Smooth muscle cell (in vitro differentiated cells): ENCODE data around the gene TSPAN10. TPM values are rescaled to one million over a fixed set of nuclear protein-coding genes. Genes with fewer than 3 reads are reported as not detected.

Source experiments
- DNase-seq: peaks from one replicate; lab custom pipeline; 2025; ENCODE audit not compliant: unreplicated experiment; lab: John Stamatoyannopoulos, UW
- H2AFZ ChIP-seq: fragments of 200-600 bp; sonication (generic); 2 replicates; pipeline ENCODE4 v1.6.0; 2016; ENCODE audit warnings: antibody characterized with exemption, low read depth, mild to moderate bottlenecking
- H3F3A ChIP-seq: fragments of 200-600 bp; sonication (generic); 2 replicates; pipeline ENCODE4 v1.6.0; 2017; ENCODE audit warnings: antibody characterized with exemption, low read depth
- H3K27ac ChIP-seq: fragments of 200-600 bp; sonication (generic); 2 replicates; pipeline ENCODE4 v1.5.1; 2016; ENCODE audit warnings: low read depth, mild to moderate bottlenecking
- H3K27me3 ChIP-seq: fragments of 200-600 bp; sonication (generic); 2 replicates; pipeline ENCODE4 v1.6.1; 2016; ENCODE audit warnings: low read depth, mild to moderate bottlenecking
- H3K36me3 ChIP-seq: fragments of 200-600 bp; sonication (generic); 2 replicates; pipeline ENCODE4 v1.5.1; 2016; ENCODE audit warnings: low read depth
- H3K4me1 ChIP-seq: fragments of 200-600 bp; sonication (generic); 2 replicates; pipeline ENCODE4 v1.5.1; 2016; ENCODE audit warnings: low read depth
- H3K4me2 ChIP-seq: fragments of 200-600 bp; sonication (generic); 2 replicates; pipeline ENCODE4 v1.6.0; 2016; ENCODE audit warnings: mild to moderate bottlenecking
- H3K4me3 ChIP-seq: fragments of 200-600 bp; sonication (generic); 2 replicates; pipeline ENCODE4 v1.5.1; 2016; ENCODE audit warnings: mild to moderate bottlenecking
- H3K79me2 ChIP-seq: fragments of 200-600 bp; sonication (generic); 2 replicates; pipeline ENCODE4 v1.6.0; 2016; ENCODE audit warnings: low read depth, mild to moderate bottlenecking
- H3K9ac ChIP-seq: fragments of 200-600 bp; sonication (generic); 2 replicates; pipeline ENCODE4 v1.6.0; 2016; ENCODE audit warnings: low read depth
- H3K9me3 ChIP-seq: fragments of 200-600 bp; sonication (generic); replicated peaks from 2 replicates; pipeline ENCODE4 v1.5.1; 2016; ENCODE audit warnings: low read depth
- H4K20me1 ChIP-seq: fragments of 200-600 bp; sonication (generic); 2 replicates; pipeline ENCODE4 v1.6.0; 2016; ENCODE audit warnings: low read depth
- WGBS: methylation state at CpG from one replicate; pipeline ENCODE4 v1.1.7; 2016; ENCODE audit warnings: low lambda C conversion rate; 5-methylcytosine and 5-hydroxymethylcytosine counted together
- polyA plus RNA-seq: library from polyadenylated mRNA; unstranded; fragments of >200 nt; fragmentation: Nextera tagmentation; extraction: Ambion mirVana; gene quantifications from 2 replicates; pipeline ENCODE4 v1.2.1, GENCODE V29; 2016
- total RNA-seq: library from RNA; depleted of rRNA; stranded (reverse); fragments of >200 nt; gene quantifications from 2 replicates; pipeline ENCODE4 v1.2.3, GENCODE V29; 2014
- TF ChIP-seq, protein P1 (sequence below): fragments of 200-600 bp; sonication (generic); IDR thresholded peaks from 2 replicates; pipeline ENCODE4 v1.5.1; 2017; ENCODE audit warnings: borderline replicate concordance, mild to moderate bottlenecking, antibody characterized with exemption; ENCODE audit not compliant: insufficient read depth, poor library complexity, severe bottlenecking

The TSPAN10 gene
- total and polyA plus RNA-seq, 2 experiments from 2014 or later, result 0.67 to 1.2 TPM

DNA sequence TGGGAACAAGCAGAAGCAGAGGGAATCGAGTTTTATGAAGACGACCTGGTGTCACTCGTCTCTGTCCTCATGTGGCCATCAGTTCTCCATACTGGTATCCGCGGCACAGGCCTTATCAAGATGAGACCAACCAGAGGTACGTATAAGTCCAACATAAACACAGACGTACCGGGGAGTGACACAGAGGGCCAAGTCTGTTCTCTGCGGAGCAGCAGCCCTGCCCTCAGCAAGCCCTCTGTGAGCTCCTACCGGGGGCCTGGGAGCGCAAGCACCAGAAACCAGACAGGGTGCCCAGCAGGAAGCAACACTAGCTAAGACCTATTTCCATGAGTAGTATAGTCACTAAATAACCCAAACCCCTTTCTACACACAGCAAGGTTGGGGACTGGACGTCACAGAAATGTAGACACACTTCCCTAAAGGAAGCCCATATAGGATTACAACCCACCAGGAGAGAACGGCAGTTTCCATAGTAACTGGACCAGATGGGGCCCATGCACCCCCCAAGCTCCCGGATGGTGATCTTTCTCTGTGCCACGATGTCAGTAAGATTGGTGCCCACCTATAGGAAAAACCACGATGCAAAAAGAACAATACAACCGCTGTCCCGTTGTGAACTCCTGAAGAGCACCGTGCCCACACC, 45.7 kb downstream of the TSPAN10 start:
- H3K79me2 ChIP-seq, result peaks cover 71% of the 10 kb centered on the region
- no peaks in the 10 kb centered on the region for H3K9me3 ChIP-seq
- no peaks in the 10 kb centered on the region for H3F3A ChIP-seq
- peak overlapping the region; percentile 97 for H3K4me2 ChIP-seq
- no peaks in the 10 kb centered on the region for H3K36me3 ChIP-seq
- H4K20me1 ChIP-seq, result peaks cover 37% of the 10 kb centered on the region
- no peaks in the 10 kb centered on the region for H3K27me3 ChIP-seq
- 45% methylated on average over 19 of the region's 19 CpGs for WGBS
- peak overlapping the region; percentile 98 for H3K4me3 ChIP-seq
- TF ChIP-seq, protein P1, sequence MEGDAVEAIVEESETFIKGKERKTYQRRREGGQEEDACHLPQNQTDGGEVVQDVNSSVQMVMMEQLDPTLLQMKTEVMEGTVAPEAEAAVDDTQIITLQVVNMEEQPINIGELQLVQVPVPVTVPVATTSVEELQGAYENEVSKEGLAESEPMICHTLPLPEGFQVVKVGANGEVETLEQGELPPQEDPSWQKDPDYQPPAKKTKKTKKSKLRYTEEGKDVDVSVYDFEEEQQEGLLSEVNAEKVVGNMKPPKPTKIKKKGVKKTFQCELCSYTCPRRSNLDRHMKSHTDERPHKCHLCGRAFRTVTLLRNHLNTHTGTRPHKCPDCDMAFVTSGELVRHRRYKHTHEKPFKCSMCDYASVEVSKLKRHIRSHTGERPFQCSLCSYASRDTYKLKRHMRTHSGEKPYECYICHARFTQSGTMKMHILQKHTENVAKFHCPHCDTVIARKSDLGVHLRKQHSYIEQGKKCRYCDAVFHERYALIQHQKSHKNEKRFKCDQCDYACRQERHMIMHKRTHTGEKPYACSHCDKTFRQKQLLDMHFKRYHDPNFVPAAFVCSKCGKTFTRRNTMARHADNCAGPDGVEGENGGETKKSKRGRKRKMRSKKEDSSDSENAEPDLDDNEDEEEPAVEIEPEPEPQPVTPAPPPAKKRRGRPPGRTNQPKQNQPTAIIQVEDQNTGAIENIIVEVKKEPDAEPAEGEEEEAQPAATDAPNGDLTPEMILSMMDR, result no peak
- peak overlapping the region; percentile 91 for H2AFZ ChIP-seq
- H3K4me1 ChIP-seq, result peaks cover 18% of the 10 kb centered on the region
- DNase-seq, result no peak
- H3K27ac ChIP-seq, result peak overlapping the region; percentile 98
- H3K9ac ChIP-seq, result peak overlapping the region; percentile 98

DNA sequence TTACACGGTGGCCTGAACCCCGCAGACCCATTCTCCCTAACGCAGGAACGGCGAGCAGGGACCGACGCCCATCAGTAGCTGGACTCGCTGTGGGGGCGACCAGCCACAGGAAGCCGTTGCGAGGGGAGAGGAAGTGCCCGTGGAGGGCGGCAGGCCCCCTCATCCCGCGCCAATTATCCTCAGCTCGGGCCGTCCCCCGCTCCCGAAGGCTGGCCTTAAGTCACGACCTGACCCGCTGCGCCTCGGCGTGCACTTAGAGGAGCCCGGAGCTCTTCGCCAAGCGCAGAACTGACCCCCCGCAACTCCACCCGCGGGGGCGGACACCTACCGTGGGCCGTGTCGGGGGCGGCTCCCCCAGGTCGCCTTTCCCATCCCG, 46.2 kb downstream of the TSPAN10 start:
- whole genome bisulfite sequencing, result 2% methylated on average over 36 of the region's 37 CpGs
- peaks cover 76% of the 10 kb centered on the region for H3K79me2 ChIP-seq
- H3K4me3 ChIP-seq, result peak overlapping the region; percentile 98
- H4K20me1 ChIP-seq, result peaks cover 42% of the 10 kb centered on the region
- H2AFZ ChIP-seq, result peak overlapping the region; percentile 91
- H3K27ac ChIP-seq, result peak overlapping the region; percentile 98
- H3K4me2 ChIP-seq, result peak overlapping the region; percentile 97
- H3K9me3 ChIP-seq, result no peaks in the 10 kb centered on the region
- H3K9ac ChIP-seq, result peak overlapping the region; percentile 98
- no peaks in the 10 kb centered on the region for H3K27me3 ChIP-seq
- TF ChIP-seq, protein P1, result no peak
- no peak for DNase-seq
- no peaks in the 10 kb centered on the region for H3F3A ChIP-seq
- H3K4me1 ChIP-seq, result peaks cover 18% of the 10 kb centered on the region
- H3K36me3 ChIP-seq, result no peaks in the 10 kb centered on the region

GRCh38 chr17:81683584-81684441, 46.8 kb downstream of the TSPAN10 start, which contains the start of the genes ARL16 and HGS:
Gene ARL16, minus strand, starts transcription at chr17:81683797. Its CDS starts 44 bp downstream, at chr17:81683753.
Gene HGS, plus strand, starts transcription at chr17:81684011. Its CDS starts 56 bp downstream, at chr17:81684067.
- peaks cover 48% of the 10 kb centered on the region for H4K20me1 ChIP-seq
- peaks cover 82% of the 10 kb centered on the region for H3K79me2 ChIP-seq
- no peaks in the 10 kb centered on the region for H3F3A ChIP-seq
- peak within 1 kb of the TSS; percentile 91 for H2AFZ ChIP-seq
- H3K4me1 ChIP-seq, result peaks cover 18% of the 10 kb centered on the region
- H3K4me2 ChIP-seq, result peak within 1 kb of the TSS; percentile 97
- no peaks in the 10 kb centered on the region for H3K27me3 ChIP-seq
- peak within 1 kb of the TSS; percentile 98 for H3K4me3 ChIP-seq
- peak; percentile 91 for DNase-seq
- peak within 1 kb of the TSS; percentile 98 for H3K27ac ChIP-seq
- no peaks in the 10 kb centered on the region for H3K9me3 ChIP-seq
- H3K36me3 ChIP-seq, result no peaks in the 10 kb centered on the region
- peak within 1 kb of the TSS; percentile 99 for H3K9ac ChIP-seq
- under 1% methylated on average over 90 of the region's 112 CpGs for WGBS
- TF ChIP-seq, protein P1, result no peak
